Neural progenitor cell (in vitro differentiated cells): ENCODE data around the gene CELSR1.

Source experiments
- CTCF ChIP-seq: fragments of 200-600 bp; sonication (generic); IDR thresholded peaks from 2 replicates; pipeline ENCODE4 v1.5.1; 2017; ENCODE audit warnings: antibody characterized with exemption, mild to moderate bottlenecking
- EZH2 ChIP-seq: fragments of 200-600 bp; sonication (generic); IDR thresholded peaks from 2 replicates; pipeline ENCODE4 v1.6.1; 2017; ENCODE audit warnings: antibody characterized with exemption, mild to moderate bottlenecking, moderate library complexity

- TF ChIP-seq CTCF (no peak), EZH2 (no peak)
Observed at GRCh38 chr22:46476547-46476941, 60.9 kb downstream of the CELSR1 start.
